HFFc6 (cell line): Measurements from ENCODE around the gene MSI2. TPM values are rescaled to one million over a fixed set of nuclear protein-coding genes. Genes with fewer than 3 reads are reported as not detected.

Experiments used
- DNase-seq: peaks from one replicate; pipeline ENCODE4 v3.0.0-alpha.2; 2018
- H3K27ac Mint-ChIP-seq: 2 replicates; pipeline ENCODE4 v1.8.0; 2020; ENCODE audit warnings: mild to moderate bottlenecking, mixed read lengths
- H3K27me3 Mint-ChIP-seq: 2 replicates; pipeline ENCODE4 v1.8.0; 2021; ENCODE audit warnings: mild to moderate bottlenecking, moderate library complexity, mixed read lengths; ENCODE audit not compliant: insufficient read depth
- H3K36me3 Mint-ChIP-seq: 2 replicates; pipeline ENCODE4 v1.8.0; 2021; ENCODE audit warnings: low read depth, mixed read lengths
- H3K4me1 Mint-ChIP-seq: 2 replicates; pipeline ENCODE4 v1.8.0; 2020; ENCODE audit warnings: low read depth, mixed read lengths
- H3K4me3 Mint-ChIP-seq: 2 replicates; pipeline ENCODE4 v1.8.0; 2020; ENCODE audit warnings: mild to moderate bottlenecking, moderate library complexity, mixed read lengths
- H3K9me3 Mint-ChIP-seq: 2 replicates; pipeline ENCODE4 v1.8.0; 2020; ENCODE audit warnings: mild to moderate bottlenecking, mixed read lengths
- total RNA-seq, 6 experiments: library from RNA; stranded (reverse); fragmentation: NEBNext Ultra II Directional; extraction: Animal tissue kit (Norgen Biotek cat#: 25700); gene quantifications; 2 replicates in 1 of 6; 3 replicates in 5 of 6; pipeline ENCODE4 v1.2.3, GENCODE V29; 2021
- TF ChIP-seq, protein P1 (sequence below): fragments of 200-600 bp; sonication (generic); IDR thresholded peaks from 2 replicates; pipeline ENCODE4 v1.5.0; 2021; ENCODE audit warnings: antibody characterized with exemption, mild to moderate bottlenecking

The MSI2 gene
- total RNA-seq, 6 experiments from 2014 or later, result 53.5 to 71.7 (median 55.0) TPM

GRCh38 chr17:57458718-57459285 lies 202.5 kb downstream of the MSI2 start:
- peaks cover 1% of the 10 kb centered on the region; the same call in 1 of the 2 replicates for H3K27me3 Mint-ChIP-seq
- peak overlapping the region; percentile 84 for H3K27ac Mint-ChIP-seq
- H3K9me3 Mint-ChIP-seq, result no peaks in the 10 kb centered on the region
- H3K36me3 Mint-ChIP-seq, result peaks cover 18% of the 10 kb centered on the region
- H3K4me1 Mint-ChIP-seq, result peaks cover 61% of the 10 kb centered on the region
- DNase-seq, result no peak
- TF ChIP-seq, protein P1, sequence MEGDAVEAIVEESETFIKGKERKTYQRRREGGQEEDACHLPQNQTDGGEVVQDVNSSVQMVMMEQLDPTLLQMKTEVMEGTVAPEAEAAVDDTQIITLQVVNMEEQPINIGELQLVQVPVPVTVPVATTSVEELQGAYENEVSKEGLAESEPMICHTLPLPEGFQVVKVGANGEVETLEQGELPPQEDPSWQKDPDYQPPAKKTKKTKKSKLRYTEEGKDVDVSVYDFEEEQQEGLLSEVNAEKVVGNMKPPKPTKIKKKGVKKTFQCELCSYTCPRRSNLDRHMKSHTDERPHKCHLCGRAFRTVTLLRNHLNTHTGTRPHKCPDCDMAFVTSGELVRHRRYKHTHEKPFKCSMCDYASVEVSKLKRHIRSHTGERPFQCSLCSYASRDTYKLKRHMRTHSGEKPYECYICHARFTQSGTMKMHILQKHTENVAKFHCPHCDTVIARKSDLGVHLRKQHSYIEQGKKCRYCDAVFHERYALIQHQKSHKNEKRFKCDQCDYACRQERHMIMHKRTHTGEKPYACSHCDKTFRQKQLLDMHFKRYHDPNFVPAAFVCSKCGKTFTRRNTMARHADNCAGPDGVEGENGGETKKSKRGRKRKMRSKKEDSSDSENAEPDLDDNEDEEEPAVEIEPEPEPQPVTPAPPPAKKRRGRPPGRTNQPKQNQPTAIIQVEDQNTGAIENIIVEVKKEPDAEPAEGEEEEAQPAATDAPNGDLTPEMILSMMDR, result no peak
- peak overlapping the region; percentile 13; the same call in 1 of the 2 replicates for H3K4me3 Mint-ChIP-seq

DNA sequence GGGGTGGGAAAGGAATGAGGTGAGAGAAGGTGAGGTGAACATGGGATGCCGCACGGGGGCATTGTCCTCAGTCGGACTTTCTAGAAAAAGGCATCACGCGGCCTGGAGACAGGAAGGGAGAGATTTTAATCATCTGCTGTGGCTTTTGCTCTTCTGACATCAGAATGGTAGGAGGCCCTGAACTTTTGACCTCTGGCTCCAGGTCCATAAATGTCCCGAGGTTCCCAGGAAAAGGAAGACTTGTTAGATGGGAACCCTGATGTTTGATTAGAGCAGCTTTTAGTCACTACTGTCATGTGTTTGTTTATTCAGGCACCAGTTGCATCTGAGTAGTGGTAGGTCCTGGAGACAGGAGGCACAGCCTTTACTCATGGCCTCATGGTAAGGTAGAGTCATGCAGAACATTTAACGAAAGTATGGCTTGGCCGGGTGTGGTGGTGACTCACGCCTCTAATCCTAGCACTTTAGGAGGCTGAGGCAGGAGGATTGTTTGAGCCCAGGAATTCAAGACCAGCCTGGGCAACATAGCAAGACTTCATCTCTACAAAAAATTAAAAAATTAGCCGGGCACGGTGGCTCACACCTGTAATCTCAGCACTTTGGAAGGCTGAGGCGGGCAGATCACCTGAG lies 203.1 kb downstream of the MSI2 start:
- Mint-ChIP-seq H3K36me3 (peaks cover 18% of the 10 kb centered on the region), H3K27ac (peak overlapping the region; percentile 84), H3K4me3 (peak overlapping the region; percentile 13; the same call in 1 of the 2 replicates), H3K4me1 (peaks cover 65% of the 10 kb centered on the region), H3K27me3 (peaks cover 1% of the 10 kb centered on the region; the same call in 1 of the 2 replicates), H3K9me3 (no peaks in the 10 kb centered on the region)
- TF ChIP-seq, protein P1, result peak; percentile 38; the same call in 1 of the 2 replicates
- peak; percentile 74 for DNase-seq

DNA sequence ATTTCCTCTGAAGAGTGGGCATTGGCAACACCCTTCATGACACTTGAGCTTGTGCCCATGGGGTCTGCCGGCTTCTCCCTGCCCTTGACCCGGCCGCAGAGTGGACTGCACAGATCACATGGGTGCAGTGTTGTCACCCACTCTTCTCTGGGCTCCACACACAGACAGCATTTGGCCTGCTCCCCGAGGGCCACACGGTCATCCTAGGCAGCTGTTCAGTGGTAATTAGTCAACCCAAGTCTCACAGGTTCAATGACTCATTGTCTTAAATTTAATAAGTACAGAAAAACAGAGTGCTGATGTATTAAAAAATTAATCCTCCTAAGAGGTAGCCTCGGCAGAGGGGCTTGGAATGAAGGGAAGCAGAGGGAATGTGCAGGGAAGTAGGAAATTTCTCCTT lies 204.8 kb downstream of the MSI2 start:
- Mint-ChIP-seq H3K9me3 (no peaks in the 10 kb centered on the region), H3K4me3 (no peak overlapping the region), H3K27ac (peak overlapping the region; percentile 40), H3K4me1 (peaks cover 66% of the 10 kb centered on the region), H3K36me3 (peaks cover 12% of the 10 kb centered on the region), H3K27me3 (peaks cover 1% of the 10 kb centered on the region; the same call in 1 of the 2 replicates)
- TF ChIP-seq, protein P1, result no peak
- DNase-seq, result peak; percentile 21

DNA sequence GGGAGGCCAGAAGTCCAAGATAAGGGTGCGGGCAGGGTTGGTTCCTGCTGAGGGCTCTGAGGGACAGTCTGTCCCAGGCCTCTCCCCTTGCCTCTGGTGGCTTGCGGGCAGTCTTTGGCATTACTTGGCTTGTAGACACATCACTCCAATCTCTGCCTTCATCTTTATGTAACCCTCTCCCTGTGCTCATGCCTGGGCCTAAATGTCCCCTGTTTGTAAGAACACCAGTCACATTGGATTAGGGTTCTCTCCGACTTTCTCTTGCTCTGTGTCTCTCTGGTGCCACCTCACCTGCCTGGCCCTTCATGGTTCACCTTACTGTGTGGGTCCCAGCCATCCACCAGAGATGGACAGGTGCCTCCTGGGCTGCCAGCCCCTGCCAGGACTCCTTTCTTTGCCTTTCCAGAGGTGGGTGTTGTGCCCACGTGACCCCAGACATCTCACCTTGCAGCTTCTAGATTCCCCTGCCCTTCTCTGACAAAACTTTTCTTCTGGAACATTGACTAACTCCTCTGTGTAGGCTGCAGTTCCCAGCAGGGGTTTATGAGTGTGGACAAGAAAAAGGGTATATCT lies 205.8 kb downstream of the MSI2 start:
- Mint-ChIP-seq H3K4me1 (peaks cover 71% of the 10 kb centered on the region), H3K27me3 (peaks cover 1% of the 10 kb centered on the region; the same call in 1 of the 2 replicates), H3K4me3 (no peak overlapping the region), H3K9me3 (no peaks in the 10 kb centered on the region), H3K36me3 (peaks cover 6% of the 10 kb centered on the region), H3K27ac (peak overlapping the region; percentile 90)
- TF ChIP-seq, protein P1, result no peak
- no peak for DNase-seq

DNA sequence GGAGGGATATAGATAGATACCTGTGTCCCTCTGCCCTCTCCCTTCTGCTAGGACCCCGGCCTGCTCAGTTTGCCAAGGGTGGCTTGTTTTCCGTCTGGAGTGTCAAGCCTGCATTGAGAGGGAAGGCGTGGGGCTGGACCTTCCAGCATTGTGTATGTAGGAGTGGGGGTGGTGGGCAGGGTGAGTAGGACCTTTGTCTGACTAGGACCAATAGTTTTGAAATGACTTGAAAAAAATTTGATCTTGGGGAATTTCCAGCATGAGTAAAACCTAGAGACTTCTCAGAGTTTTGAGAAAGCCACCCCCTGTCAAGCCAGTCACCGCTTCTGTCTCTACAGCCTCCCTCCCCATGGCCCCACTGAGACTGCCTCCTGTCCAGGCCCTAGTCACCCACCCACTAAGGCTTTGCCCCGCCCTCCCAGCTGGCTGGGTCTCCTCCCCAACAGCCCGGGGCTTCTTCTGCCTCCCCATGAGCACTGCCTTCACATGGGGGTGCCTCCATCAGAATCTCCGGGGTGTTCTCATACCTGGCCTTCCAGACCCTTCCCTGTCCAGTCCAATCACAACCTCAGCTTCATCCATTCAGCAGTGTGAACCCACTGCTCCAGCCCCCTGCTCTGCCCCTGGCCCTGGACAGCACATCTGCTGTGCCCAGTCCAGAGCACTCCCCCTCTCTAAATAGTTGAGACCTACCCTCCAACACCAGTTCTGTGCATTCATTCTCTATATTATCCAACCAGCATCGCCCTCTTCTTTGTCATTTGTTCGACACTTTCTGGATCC lies 207.0 kb downstream of the MSI2 start:
- Mint-ChIP-seq H3K9me3 (no peaks in the 10 kb centered on the region), H3K27ac (peak overlapping the region; percentile 90), H3K4me3 (peak overlapping the region; percentile 60), H3K27me3 (peaks cover 1% of the 10 kb centered on the region; the same call in 1 of the 2 replicates), H3K4me1 (peaks cover 71% of the 10 kb centered on the region), H3K36me3 (peaks cover 6% of the 10 kb centered on the region)
- DNase-seq, result peak; percentile 87
- TF ChIP-seq, protein P1, result no peak
